SU-DHL-6 (cell line): ENCODE measurements around the gene EML6.

ENCODE experiments used
- H2AFZ ChIP-seq: fragments of 200-600 bp; sonication (generic); 2 replicates; pipeline ENCODE4 v1.6.1; 2014; ENCODE audit warnings: low read depth, mild to moderate bottlenecking, moderate library complexity, mixed read lengths, antibody characterized with exemption, low read length; ENCODE audit not compliant: severe bottlenecking
- H3F3A ChIP-seq: fragments of 200-600 bp; shearing (Covaris generic); 2 replicates; pipeline ENCODE4 v1.6.0; 2016; ENCODE audit warnings: antibody characterized with exemption, mild to moderate bottlenecking; ENCODE audit not compliant: insufficient read depth
- H3K27ac ChIP-seq: fragments of 200-600 bp; sonication (generic); 2 replicates; pipeline ENCODE4 v1.5.1; 2016; ENCODE audit warnings: low read depth, mild to moderate bottlenecking, low read length, moderate library complexity, mixed read lengths
- H3K27me3 ChIP-seq: fragments of 200-600 bp; sonication (generic), shearing (Covaris generic); 2 replicates; pipeline ENCODE4 v1.6.0; 2014; ENCODE audit warnings: mild to moderate bottlenecking, low read length
- H3K36me3 ChIP-seq: fragments of 200-600 bp; sonication (generic); 2 replicates; pipeline ENCODE4 v1.6.1; 2014; ENCODE audit warnings: mild to moderate bottlenecking, low read length, mixed read lengths
- H3K4me2 ChIP-seq: fragments of 300-600, 200-600 bp; shearing (Covaris generic), sonication (generic); 2 replicates; pipeline ENCODE4 v1.6.0; 2014; ENCODE audit warnings: low read length, low read depth, mild to moderate bottlenecking; ENCODE audit not compliant: poor library complexity, severe bottlenecking
- H3K4me3 ChIP-seq: fragments of 200-600 bp; sonication (generic); 2 replicates; pipeline ENCODE4 v1.5.1; 2014; ENCODE audit warnings: antibody characterized with exemption, low read length, mild to moderate bottlenecking, mixed read lengths; ENCODE audit not compliant: insufficient read depth, poor library complexity, severe bottlenecking
- H3K79me2 ChIP-seq: fragments of 200-600 bp; sonication (generic); 2 replicates; pipeline ENCODE4 v1.6.1; 2014; ENCODE audit warnings: mild to moderate bottlenecking, low read length, moderate library complexity; ENCODE audit not compliant: insufficient read depth
- H3K9ac ChIP-seq: fragments of 200-600 bp; sonication (generic); 2 replicates; pipeline ENCODE4 v1.7.0; 2014; ENCODE audit warnings: mild to moderate bottlenecking, low read length
- H3K9me2 ChIP-seq: fragments of 200-600 bp; sonication (generic); replicated peaks from 2 replicates; pipeline ENCODE4 v1.6.1; 2014; ENCODE audit warnings: low read length; ENCODE audit not compliant: insufficient read depth
- H3K9me3 ChIP-seq: fragments of 200-600 bp; sonication (generic); 2 replicates; pipeline ENCODE4 v1.6.1; 2014; ENCODE audit warnings: low read length, mixed read lengths; ENCODE audit not compliant: insufficient read depth
- H4K20me1 ChIP-seq: fragments of 200-600 bp; sonication (generic); 2 replicates; pipeline ENCODE4 v1.6.1; 2014; ENCODE audit warnings: low read depth, mild to moderate bottlenecking, antibody characterized with exemption, low read length, moderate library complexity, mixed read lengths
- EZH2phosphoT487 ChIP-seq: fragments of 200-600 bp; sonication (generic), shearing (Covaris generic); conservative IDR thresholded peaks from 2 replicates; pipeline ENCODE4 v1.6.1; 2018; ENCODE audit warnings: mild to moderate bottlenecking, antibody characterized with exemption, low read length, moderate library complexity, mixed read lengths
- TF ChIP-seq, protein P1 (sequence below): fragments of 200-600 bp; sonication (generic); IDR thresholded peaks from one replicate; pipeline ENCODE4 v1.5.1; 2017; ENCODE audit warnings: antibody characterized with exemption, mild to moderate bottlenecking, low read length, moderate library complexity; ENCODE audit not compliant: insufficient read depth, poor library complexity, severe bottlenecking

EML6 gene

DNA sequence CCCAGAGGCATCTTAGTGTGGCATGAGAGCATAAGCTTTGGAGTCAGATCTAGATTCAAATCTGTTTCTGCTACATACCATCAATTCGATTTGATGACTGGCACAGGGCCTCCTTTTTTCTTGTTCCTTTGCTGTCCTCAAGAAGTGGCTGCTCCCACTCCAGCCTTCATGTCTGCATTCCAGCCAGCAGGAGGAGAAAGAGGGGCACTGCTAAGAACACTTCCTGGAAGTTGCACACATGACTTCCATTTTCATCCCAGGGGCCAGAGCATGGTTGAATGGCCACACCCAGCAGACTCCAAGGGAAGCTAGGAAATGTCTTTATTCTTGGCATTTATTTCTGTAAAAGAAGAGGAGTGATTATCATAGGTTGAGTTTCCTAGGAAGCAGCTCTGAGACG lies 50.4 kb downstream of the EML6 start:
- Histone ChIP-seq H3K4me2 (no peak overlapping the region), H3K27me3 (no peaks in the 10 kb centered on the region), H3K79me2 (0 out of 2 replicates have a peak, but pooled peaks cover 4% of the 10 kb centered on the region), H3K27ac (no peak overlapping the region), H3K9me3 (peaks cover 12% of the 10 kb centered on the region; the same call in 1 of the 2 replicates), H3K9ac (no peak overlapping the region), H3K4me3 (no peak overlapping the region), H4K20me1 (no peaks in the 10 kb centered on the region), H3K9me2 (no peaks in the 10 kb centered on the region), H3K36me3 (peaks cover 4% of the 10 kb centered on the region; the same call in 1 of the 2 replicates), H3F3A (no peaks in the 10 kb centered on the region), H2AFZ (no peak overlapping the region)
- TF ChIP-seq, protein P1, sequence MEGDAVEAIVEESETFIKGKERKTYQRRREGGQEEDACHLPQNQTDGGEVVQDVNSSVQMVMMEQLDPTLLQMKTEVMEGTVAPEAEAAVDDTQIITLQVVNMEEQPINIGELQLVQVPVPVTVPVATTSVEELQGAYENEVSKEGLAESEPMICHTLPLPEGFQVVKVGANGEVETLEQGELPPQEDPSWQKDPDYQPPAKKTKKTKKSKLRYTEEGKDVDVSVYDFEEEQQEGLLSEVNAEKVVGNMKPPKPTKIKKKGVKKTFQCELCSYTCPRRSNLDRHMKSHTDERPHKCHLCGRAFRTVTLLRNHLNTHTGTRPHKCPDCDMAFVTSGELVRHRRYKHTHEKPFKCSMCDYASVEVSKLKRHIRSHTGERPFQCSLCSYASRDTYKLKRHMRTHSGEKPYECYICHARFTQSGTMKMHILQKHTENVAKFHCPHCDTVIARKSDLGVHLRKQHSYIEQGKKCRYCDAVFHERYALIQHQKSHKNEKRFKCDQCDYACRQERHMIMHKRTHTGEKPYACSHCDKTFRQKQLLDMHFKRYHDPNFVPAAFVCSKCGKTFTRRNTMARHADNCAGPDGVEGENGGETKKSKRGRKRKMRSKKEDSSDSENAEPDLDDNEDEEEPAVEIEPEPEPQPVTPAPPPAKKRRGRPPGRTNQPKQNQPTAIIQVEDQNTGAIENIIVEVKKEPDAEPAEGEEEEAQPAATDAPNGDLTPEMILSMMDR: no peak
- TF ChIP-seq EZH2phosphoT487: no peak

DNA sequence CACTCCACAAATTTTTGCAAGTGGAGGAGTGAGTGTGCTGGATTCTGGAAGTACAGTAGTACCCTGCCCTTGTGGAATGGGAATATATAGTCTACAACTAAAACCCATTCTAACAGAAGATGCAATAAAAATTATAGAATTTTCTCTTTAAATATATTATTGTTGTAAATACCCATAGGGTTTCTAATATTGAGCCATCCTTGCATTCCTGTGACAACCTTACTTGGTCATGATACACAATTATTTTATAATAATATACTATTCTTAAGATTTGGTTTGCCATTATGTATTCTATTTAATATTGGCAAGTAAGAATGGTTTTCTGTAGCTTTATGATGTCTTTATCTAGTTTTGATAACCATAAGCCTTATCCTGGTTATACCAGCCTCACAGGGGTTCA lies 52.2 kb downstream of the EML6 start:
- Histone ChIP-seq H3K4me3 (no peak overlapping the region), H4K20me1 (no peaks in the 10 kb centered on the region), H3F3A (no peaks in the 10 kb centered on the region), H3K4me2 (no peak overlapping the region), H3K9me3 (peaks cover 12% of the 10 kb centered on the region; the same call in 1 of the 2 replicates), H2AFZ (no peak overlapping the region), H3K36me3 (peaks cover 4% of the 10 kb centered on the region; the same call in 1 of the 2 replicates), H3K79me2 (no peaks in the 10 kb centered on the region), H3K9ac (no peak overlapping the region), H3K27ac (no peak overlapping the region), H3K9me2 (no peaks in the 10 kb centered on the region), H3K27me3 (no peaks in the 10 kb centered on the region)
- TF ChIP-seq EZH2phosphoT487: no peak
- TF ChIP-seq, protein P1: no peak

DNA sequence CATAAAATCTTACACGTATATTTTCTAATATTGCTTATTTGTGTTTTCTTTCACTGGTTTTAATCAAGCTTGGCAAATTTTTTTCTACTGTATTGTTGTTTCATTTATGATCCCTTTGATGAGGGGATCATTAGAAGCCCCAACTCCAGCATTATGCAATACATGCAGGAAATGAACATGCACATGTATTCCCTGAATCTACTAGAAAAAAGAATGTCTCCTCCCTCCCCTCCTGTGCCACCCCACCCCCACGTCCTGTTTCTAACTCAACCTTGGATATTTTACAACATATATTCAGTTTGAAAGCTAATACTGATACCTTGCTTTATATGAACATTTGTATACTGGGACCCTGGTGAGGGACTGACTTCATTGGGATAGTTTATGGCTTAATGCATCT lies 53.0 kb downstream of the EML6 start:
- Histone ChIP-seq H3K36me3 (peaks cover 4% of the 10 kb centered on the region; the same call in 1 of the 2 replicates), H3F3A (no peaks in the 10 kb centered on the region), H3K27me3 (no peaks in the 10 kb centered on the region), H3K4me3 (no peak overlapping the region), H4K20me1 (no peaks in the 10 kb centered on the region), H3K9me2 (no peaks in the 10 kb centered on the region), H3K79me2 (0 out of 2 replicates have a peak, but pooled peaks cover 4% of the 10 kb centered on the region), H3K9ac (no peak overlapping the region), H2AFZ (no peak overlapping the region), H3K27ac (no peak overlapping the region), H3K9me3 (peaks cover 12% of the 10 kb centered on the region; the same call in 1 of the 2 replicates), H3K4me2 (no peak overlapping the region)
- TF ChIP-seq, protein P1: no peak
- no peak for TF ChIP-seq EZH2phosphoT487
